ENCODE data around the gene CDH22. TPM values are rescaled to one million over a fixed set of nuclear protein-coding genes. Genes with fewer than 3 reads are reported as not detected.

Gene CDH22
- not detected for total RNA-seq
- not detected for polyA plus RNA-seq

GRCh38 chr20:46308258-46309157, at the start of gene CDH22:
TSS of gene CDH22 (minus strand) at chr20:46308498. CDS start at chr20:46251294, 57,204 bp downstream.
- H3K9me3 ChIP-seq (ENCODE audit: control insufficient read depth in 1 of 2, low read length in 2 of 2): no peaks in the 10 kb centered on the region
- Mint-ChIP-seq H3K36me3 (no peaks in the 10 kb centered on the region), H3K27ac (peak within 1 kb of the TSS in 2 of 7 donors; percentile 8 to 19), H3K4me3 (peak within 1 kb of the TSS; percentile 73 to 86 (median 84)), H3K4me1 (peaks cover 10 to 26% (median 16%) of the 10 kb centered on the region in 4 donors), H3K27me3 (peaks cover 43 to 64% of the 10 kb centered on the region in 2 donors), H3K9me3 (peaks cover 0 to 2% (median 0%) of the 10 kb centered on the region in 8 donors)
- DNase-seq: peak; percentile 26 to 48 (median 26)
- intact Hi-C loops (cut with micrococcal nuclease): loop anchor here (5.0 kb wide), 4 partner anchors 39 to 286 kb away; no protein-coding TSS in a partner anchor
- peak within 1 kb of the TSS in 1 of 2 donors; percentile 38 for H3K4me3 ChIP-seq (ENCODE audit: low read length in 2 of 2)
- CTCF ChIA-PET (ENCODE audit: partially characterized antibody): interaction anchor here (1.0 to 1.3 kb wide), 2 partner anchors 94 to 99 kb away, joined by 3 read pairs; no protein-coding TSS in a partner anchor
- no peak within 1 kb of the TSS for H3K27ac ChIP-seq (ENCODE audit: low read depth, low read length)
- H3K27me3 ChIP-seq (ENCODE audit: insufficient read depth, low read length): peaks cover 51% of the 10 kb centered on the region
- no peaks in the 10 kb centered on the region for H3K36me3 ChIP-seq (ENCODE audit: insufficient read depth, low read length)
- POLR2A ChIA-PET (ENCODE audit: partially characterized antibody): interaction anchor here (1.1 to 1.7 kb wide), 2 partner anchors 55 to 98 kb away, joined by 3 to 5 read pairs; partner anchors contain the start of gene ELMO2
- H3K4me1 ChIP-seq (ENCODE audit: insufficient read depth, low read length): peaks cover 17% of the 10 kb centered on the region

GRCh38 chr20:46357030-46357514, 48.8 kb upstream of the CDH22 start:
- ChIA-PET POLR2A (ENCODE audit: partially characterized antibody) (interaction anchor here (1.4 to 1.5 kb wide), 2 partner anchors 7 to 8 kb away, joined by 4 to 6 read pairs; no protein-coding TSS in a partner anchor), CTCF (ENCODE audit: partially characterized antibody) (interaction anchor here (1.6 kb wide), 1 partner anchor 8 kb away, joined by 8 read pairs; no protein-coding TSS in a partner anchor)
- peaks cover 61% of the 10 kb centered on the region for H3K4me1 ChIP-seq (ENCODE audit: insufficient read depth, low read length)
- no peak overlapping the region for H3K27ac ChIP-seq (ENCODE audit: low read depth, low read length)
- H3K27me3 ChIP-seq (ENCODE audit: insufficient read depth, low read length): no peaks in the 10 kb centered on the region
- peaks cover 30% of the 10 kb centered on the region for H3K36me3 ChIP-seq (ENCODE audit: insufficient read depth, low read length)
- H3K4me1 Mint-ChIP-seq: peaks cover 43 to 70% (median 52%) of the 10 kb centered on the region in 4 donors
- H3K4me3 ChIP-seq (ENCODE audit: low read length in 2 of 2): no peak overlapping the region
- intact Hi-C loops (cut with micrococcal nuclease): no loop called here
- peak overlapping the region in 6 of 7 donors; percentile 17 to 78 (median 65) for H3K27ac Mint-ChIP-seq
- no peaks in the 10 kb centered on the region for H3K27me3 Mint-ChIP-seq
- peak overlapping the region in 1 of 8 donors; percentile 31 for H3K4me3 Mint-ChIP-seq
- DNase-seq: no peak
- H3K9me3 ChIP-seq (ENCODE audit: control insufficient read depth in 1 of 2, low read length in 2 of 2): no peaks in the 10 kb centered on the region
- peaks cover 13 to 59% of the 10 kb centered on the region in 2 donors for H3K36me3 Mint-ChIP-seq
- H3K9me3 Mint-ChIP-seq: no peaks in the 10 kb centered on the region

- Histone ChIP-seq H3K4me3 (ENCODE audit: low read length in 2 of 2) (no peak overlapping the region), H3K27me3 (ENCODE audit: insufficient read depth, low read length) (no peaks in the 10 kb centered on the region), H3K9me3 (ENCODE audit: control insufficient read depth in 1 of 2, low read length in 2 of 2) (no peaks in the 10 kb centered on the region), H3K36me3 (ENCODE audit: insufficient read depth, low read length) (peaks cover 36% of the 10 kb centered on the region), H3K4me1 (ENCODE audit: insufficient read depth, low read length) (peaks cover 54% of the 10 kb centered on the region), H3K27ac (ENCODE audit: low read depth, low read length) (no peak overlapping the region)
- intact Hi-C loops (cut with micrococcal nuclease): no loop called here
- CTCF ChIA-PET (ENCODE audit: partially characterized antibody): no interaction called here
- peak overlapping the region in 3 of 7 donors; percentile 66 to 88 (median 78) for H3K27ac Mint-ChIP-seq
- H3K4me3 Mint-ChIP-seq: no peak overlapping the region
- H3K4me1 Mint-ChIP-seq: peaks cover 36 to 64% (median 45%) of the 10 kb centered on the region in 4 donors
- H3K27me3 Mint-ChIP-seq: no peaks in the 10 kb centered on the region
- POLR2A ChIA-PET (ENCODE audit: partially characterized antibody): interaction anchor here (1.5 kb wide), 1 partner anchor 8 kb away, joined by 6 read pairs; no protein-coding TSS in a partner anchor
- DNase-seq: no peak
- peaks cover 13 to 57% of the 10 kb centered on the region in 2 donors for H3K36me3 Mint-ChIP-seq
- H3K9me3 Mint-ChIP-seq: no peaks in the 10 kb centered on the region
These were observed 48.1 kb upstream of the CDH22 start for GRCh38 chr20:46356195-46357029.

- Histone ChIP-seq H3K4me1 (ENCODE audit: insufficient read depth, low read length) (peaks cover 48% of the 10 kb centered on the region), H3K9me3 (ENCODE audit: control insufficient read depth in 1 of 2, low read length in 2 of 2) (no peaks in the 10 kb centered on the region), H3K4me3 (ENCODE audit: low read length in 2 of 2) (no peak overlapping the region), H3K36me3 (ENCODE audit: insufficient read depth, low read length) (peaks cover 43% of the 10 kb centered on the region), H3K27me3 (ENCODE audit: insufficient read depth, low read length) (no peaks in the 10 kb centered on the region), H3K27ac (ENCODE audit: low read depth, low read length) (no peak overlapping the region)
- ChIA-PET CTCF (ENCODE audit: partially characterized antibody) (no interaction called here), POLR2A (ENCODE audit: partially characterized antibody) (interaction anchor here (1.0 to 1.5 kb wide), 3 partner anchors 9 to 51 kb away, joined by 3 to 6 read pairs (median 3); partner anchors contain the start of gene ELMO2)
- peak overlapping the region in 6 of 7 donors; percentile 25 to 91 (median 70) for H3K27ac Mint-ChIP-seq
- H3K9me3 Mint-ChIP-seq: no peaks in the 10 kb centered on the region
- peaks cover 10 to 58% of the 10 kb centered on the region in 2 donors for H3K36me3 Mint-ChIP-seq
- peak overlapping the region in 1 of 8 donors; percentile 15 for H3K4me3 Mint-ChIP-seq
- DNase-seq: no peak
- H3K27me3 Mint-ChIP-seq: no peaks in the 10 kb centered on the region
- H3K4me1 Mint-ChIP-seq: peaks cover 30 to 57% (median 39%) of the 10 kb centered on the region in 4 donors
- intact Hi-C loops (cut with micrococcal nuclease): no loop called here
These were observed 47.5 kb upstream of the CDH22 start for GRCh38 chr20:46355778-46356177.

GRCh38 chr20:46354920-46355654, 46.8 kb upstream of the CDH22 start:
- Mint-ChIP-seq H3K27me3 (no peaks in the 10 kb centered on the region), H3K36me3 (peaks cover 10 to 64% of the 10 kb centered on the region in 2 donors), H3K4me1 (peaks cover 29 to 54% (median 40%) of the 10 kb centered on the region in 4 donors), H3K9me3 (no peaks in the 10 kb centered on the region), H3K4me3 (no peak overlapping the region), H3K27ac (peak overlapping the region in 4 of 7 donors; percentile 48 to 77 (median 58))
- Histone ChIP-seq H3K27ac (ENCODE audit: low read depth, low read length) (no peak overlapping the region), H3K27me3 (ENCODE audit: insufficient read depth, low read length) (no peaks in the 10 kb centered on the region), H3K36me3 (ENCODE audit: insufficient read depth, low read length) (peaks cover 49% of the 10 kb centered on the region), H3K4me3 (ENCODE audit: low read length in 2 of 2) (no peak overlapping the region), H3K9me3 (ENCODE audit: control insufficient read depth in 1 of 2, low read length in 2 of 2) (no peaks in the 10 kb centered on the region), H3K4me1 (ENCODE audit: insufficient read depth, low read length) (peaks cover 42% of the 10 kb centered on the region)
- ChIA-PET POLR2A (ENCODE audit: partially characterized antibody) (interaction anchor here (1.0 to 1.4 kb wide), 2 partner anchors 8 to 52 kb away, joined by 3 read pairs; partner anchors contain the start of gene ELMO2), CTCF (ENCODE audit: partially characterized antibody) (no interaction called here)
- no peak for DNase-seq
- intact Hi-C loops (cut with micrococcal nuclease): no loop called here

GRCh38 chr20:46354207-46354555, 45.9 kb upstream of the CDH22 start:
- ChIA-PET POLR2A (ENCODE audit: partially characterized antibody) (interaction anchor here (1.4 kb wide), 1 partner anchor 53 kb away, joined by 3 read pairs; the partner anchor contains the start of gene ELMO2), CTCF (ENCODE audit: partially characterized antibody) (no interaction called here)
- peak overlapping the region in 3 of 7 donors; percentile 13 to 85 (median 41) for H3K27ac Mint-ChIP-seq
- H3K9me3 Mint-ChIP-seq: no peaks in the 10 kb centered on the region
- intact Hi-C loops (cut with micrococcal nuclease): no loop called here
- H3K27me3 Mint-ChIP-seq: no peaks in the 10 kb centered on the region
- H3K4me3 Mint-ChIP-seq: no peak overlapping the region
- Histone ChIP-seq H3K27ac (ENCODE audit: low read depth, low read length) (no peak overlapping the region), H3K27me3 (ENCODE audit: insufficient read depth, low read length) (no peaks in the 10 kb centered on the region), H3K9me3 (ENCODE audit: control insufficient read depth in 1 of 2, low read length in 2 of 2) (no peaks in the 10 kb centered on the region), H3K4me3 (ENCODE audit: low read length in 2 of 2) (no peak overlapping the region), H3K36me3 (ENCODE audit: insufficient read depth, low read length) (peaks cover 58% of the 10 kb centered on the region), H3K4me1 (ENCODE audit: insufficient read depth, low read length) (peaks cover 33% of the 10 kb centered on the region)
- peaks cover 22 to 50% (median 35%) of the 10 kb centered on the region in 4 donors for H3K4me1 Mint-ChIP-seq
- peaks cover 7 to 63% of the 10 kb centered on the region in 2 donors for H3K36me3 Mint-ChIP-seq
- DNase-seq: no peak
